ENCODE measurements around the gene VOPP1. TPM values are rescaled to one million over a fixed set of nuclear protein-coding genes. Genes with fewer than 3 reads are reported as not detected.

The VOPP1 gene
- total and polyA plus RNA-seq, 12 donors = 9.3 to 42.9 (median 22.8) TPM

- H3K27ac ChIP-seq = no peak overlapping the region
- DNase-seq = no peak
These were observed 13.1 kb downstream of the VOPP1 start for GRCh38 chr7:55558962-55559920.

GRCh38 chr7:55557666-55558188, 14.6 kb downstream of the VOPP1 start:
- ATAC-seq (no peak), DNase-seq (no peak)
- Histone ChIP-seq H3K36me3 (peaks cover 0 to 18% (median 0%) of the 10 kb centered on the region in 9 donors), H3K27ac (no peak overlapping the region), H3K9me3 (no peaks in the 10 kb centered on the region), H3K27me3 (no peaks in the 10 kb centered on the region), H3K4me3 (no peak overlapping the region), H3K4me1 (peaks cover 0 to 57% (median 21%) of the 10 kb centered on the region in 9 donors)
- 85 to 89% methylated on average over 7 of the region's 7 CpGs for WGBS, 2 donors
- TF ChIP-seq CTCF (IDR thresholded peaks at IDR 0.05) = no peak
- intact Hi-C loops (cut with DNase I) = loop anchor here in 1 of 10 donors (10.0 kb wide), 1 partner anchor 193 kb away; the partner anchor contains the start of gene LANCL2

More at GRCh38 chr7:55558962-55559920, 13.1 kb downstream of the VOPP1 start:
- TF ChIP-seq CTCF (IDR thresholded peaks at IDR 0.05) = no peak
- no peak overlapping the region for H3K4me3 ChIP-seq
- H3K4me1 ChIP-seq = peaks cover 0 to 46% (median 9%) of the 10 kb centered on the region in 9 donors
- no peaks in the 10 kb centered on the region for H3K9me3 ChIP-seq
- intact Hi-C loops (cut with DNase I) = loop anchor here in 1 of 10 donors (10.0 kb wide), 1 partner anchor 194 kb away; the partner anchor contains the start of gene LANCL2
- H3K36me3 ChIP-seq = peaks cover 0 to 18% (median 0%) of the 10 kb centered on the region in 9 donors
- 89 to 91% methylated on average over 12 of the region's 12 CpGs for WGBS, 2 donors
- no peaks in the 10 kb centered on the region for H3K27me3 ChIP-seq
- no peak for ATAC-seq

GRCh38 chr7:55556492-55556891, 15.8 kb downstream of the VOPP1 start:
- ATAC-seq (no peak), DNase-seq (no peak)
- H3K4me1 ChIP-seq = peaks cover 0 to 56% (median 31%) of the 10 kb centered on the region in 9 donors
- WGBS, 2 donors = 95% methylated on average over 3 of the region's 3 CpGs
- no peak overlapping the region for H3K4me3 ChIP-seq
- intact Hi-C loops (cut with DNase I) = loop anchor here in 1 of 10 donors (10.0 kb wide), 1 partner anchor 192 kb away; the partner anchor contains the start of gene LANCL2
- H3K36me3 ChIP-seq = peaks cover 0 to 18% (median 0%) of the 10 kb centered on the region in 9 donors
- H3K27ac ChIP-seq = no peak overlapping the region
- TF ChIP-seq CTCF (IDR thresholded peaks at IDR 0.05) = no peak
- H3K9me3 ChIP-seq = no peaks in the 10 kb centered on the region
- no peaks in the 10 kb centered on the region for H3K27me3 ChIP-seq

GRCh38 chr7:55556031-55556430, 16.3 kb downstream of the VOPP1 start:
- H3K4me3 ChIP-seq = no peak overlapping the region
- WGBS, 2 donors = 96 to 100% methylated on average over 1 of the region's 1 CpG
- intact Hi-C loops (cut with DNase I) = loop anchor here in 1 of 10 donors (10.0 kb wide), 1 partner anchor 191 kb away; the partner anchor contains the start of gene LANCL2
- no peaks in the 10 kb centered on the region for H3K27me3 ChIP-seq
- no peak overlapping the region for H3K27ac ChIP-seq
- no peaks in the 10 kb centered on the region for H3K9me3 ChIP-seq
- no peak for TF ChIP-seq CTCF (IDR thresholded peaks at IDR 0.05)
- H3K4me1 ChIP-seq = peaks cover 0 to 51% (median 31%) of the 10 kb centered on the region in 9 donors
- H3K36me3 ChIP-seq = peaks cover 0 to 18% (median 0%) of the 10 kb centered on the region in 9 donors
- DNase-seq (no peak), ATAC-seq (no peak)
